Thyroid gland (tissue), 4 donors: ENCODE results near the gene PTPRE.

Experiments used
- POLR2A ChIP-seq, 2 donors: fragments of 450-650 bp; IDR thresholded peaks; one replicate each; pipeline ENCODE4 v1.6.1; 2017; ENCODE audit warnings: antibody characterized with exemption in 2 of 2, mild to moderate bottlenecking in 2 of 2, moderate library complexity in 1 of 2
- TF ChIP-seq, protein P1 (sequence below), 6 experiments: fragments of 200-600 bp in 3 of 6; fragments of 450-650 bp in 3 of 6; sonication (generic) in 3 of 6; IDR thresholded peaks; one replicate each; pipeline ENCODE4 v1.5.1; 2016 to 2019; ENCODE audit warnings: antibody characterized with exemption in 6 of 6, mild to moderate bottlenecking in 2 of 6, inconsistent platforms in 1 of 6, moderate library complexity in 1 of 6

- TF ChIP-seq, protein P1, sequence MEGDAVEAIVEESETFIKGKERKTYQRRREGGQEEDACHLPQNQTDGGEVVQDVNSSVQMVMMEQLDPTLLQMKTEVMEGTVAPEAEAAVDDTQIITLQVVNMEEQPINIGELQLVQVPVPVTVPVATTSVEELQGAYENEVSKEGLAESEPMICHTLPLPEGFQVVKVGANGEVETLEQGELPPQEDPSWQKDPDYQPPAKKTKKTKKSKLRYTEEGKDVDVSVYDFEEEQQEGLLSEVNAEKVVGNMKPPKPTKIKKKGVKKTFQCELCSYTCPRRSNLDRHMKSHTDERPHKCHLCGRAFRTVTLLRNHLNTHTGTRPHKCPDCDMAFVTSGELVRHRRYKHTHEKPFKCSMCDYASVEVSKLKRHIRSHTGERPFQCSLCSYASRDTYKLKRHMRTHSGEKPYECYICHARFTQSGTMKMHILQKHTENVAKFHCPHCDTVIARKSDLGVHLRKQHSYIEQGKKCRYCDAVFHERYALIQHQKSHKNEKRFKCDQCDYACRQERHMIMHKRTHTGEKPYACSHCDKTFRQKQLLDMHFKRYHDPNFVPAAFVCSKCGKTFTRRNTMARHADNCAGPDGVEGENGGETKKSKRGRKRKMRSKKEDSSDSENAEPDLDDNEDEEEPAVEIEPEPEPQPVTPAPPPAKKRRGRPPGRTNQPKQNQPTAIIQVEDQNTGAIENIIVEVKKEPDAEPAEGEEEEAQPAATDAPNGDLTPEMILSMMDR (IDR thresholded peaks at IDR 0.05): no peak
- TF ChIP-seq POLR2A (IDR thresholded peaks at IDR 0.05): no peak
Measured at GRCh38 chr10:128003521-128003920, 96.6 kb downstream of the PTPRE start.
